Activated CD4-positive, alpha-beta T cell treated with anti-CD3 and anti-CD28 coated beads, Interleukin-10, Interleukin-2, amounts not matched to agents 100 ng/mL and 50 ng/mL, durations not matched to agents 16 hours and 8 hours (primary cell): ENCODE results near the gene CCDC40.
A peak's percentile ranks its signal among the peaks of the same experiment; 100 is the strongest.
"Not testable (repeated sequence)": the region's sequence is repeated elsewhere in the genome, so short reads cannot be mapped to it uniquely, and the experiment has no call there.

Experiments used
- DNase-seq: peaks from one replicate; pipeline ENCODE4 v3.0.0-alpha.2; 2020

The CCDC40 gene

GRCh38 chr17:80024206-80024972 is 12.1 kb upstream of the CCDC40 start:
- DNase-seq = no peak

- DNase-seq = no peak
Measured at GRCh38 chr17:80025140-80025539, 11.3 kb upstream of the CCDC40 start.

GRCh38 chr17:80025796-80026195 is 10.6 kb upstream of the CCDC40 start:
- DNase-seq = no peak

- no peak for DNase-seq
Measured at GRCh38 chr17:80026359-80027042, 9.9 kb upstream of the CCDC40 start.

GRCh38 chr17:80027043-80027435 is 9.4 kb upstream of the CCDC40 start:
- DNase-seq = no peak

- DNase-seq = no peak
Measured at GRCh38 chr17:80028030-80028429, 8.4 kb upstream of the CCDC40 start.

GRCh38 chr17:80029258-80029974 is 7.0 kb upstream of the CCDC40 start:
- peak; percentile 7 for DNase-seq

GRCh38 chr17:80030730-80031410 is 5.6 kb upstream of the CCDC40 start:
- no peak for DNase-seq

- DNase-seq = no peak
Measured at GRCh38 chr17:80031691-80032430, 4.6 kb upstream of the CCDC40 start.

- DNase-seq = no peak
Measured at GRCh38 chr17:80032614-80033171, 3.7 kb upstream of the CCDC40 start.

GRCh38 chr17:80033840-80034239 is 2.6 kb upstream of the CCDC40 start:
- DNase-seq = no peak

- peak; percentile 44 for DNase-seq
Measured at GRCh38 chr17:80034791-80035686, 1.4 kb upstream of the CCDC40 start.

- DNase-seq = no peak
Measured at GRCh38 chr17:80035687-80035936, 830 bp upstream of the CCDC40 start, which contains the start of gene TBC1D16. Gene TBC1D16, minus strand, starts transcription at chr17:80035872. Its CDS starts 22,325 bp downstream, at chr17:80013547.

GRCh38 chr17:80036715-80037477 is 454 bp downstream of the CCDC40 start:
- DNase-seq = peak; percentile 12

- DNase-seq = no peak
Measured at GRCh38 chr17:80043963-80044362, 7.5 kb downstream of the CCDC40 start.

- DNase-seq = no peak
Measured at GRCh38 chr17:80045703-80046102, 9.3 kb downstream of the CCDC40 start.

GRCh38 chr17:80046709-80047108 is 10.3 kb downstream of the CCDC40 start:
- not testable (repeated sequence) for DNase-seq

GRCh38 chr17:80047176-80047575 is 10.7 kb downstream of the CCDC40 start:
- no peak for DNase-seq

- no peak for DNase-seq
Measured at GRCh38 chr17:80049986-80050385, 13.5 kb downstream of the CCDC40 start.

GRCh38 chr17:80050706-80051105 is 14.3 kb downstream of the CCDC40 start:
- no peak for DNase-seq
